Measurements from ENCODE around the gene ZNF574.
"Not testable (repeated sequence)": the region's sequence is repeated elsewhere in the genome, so short reads cannot be mapped to it uniquely, and the experiment has no call there.

DNA sequence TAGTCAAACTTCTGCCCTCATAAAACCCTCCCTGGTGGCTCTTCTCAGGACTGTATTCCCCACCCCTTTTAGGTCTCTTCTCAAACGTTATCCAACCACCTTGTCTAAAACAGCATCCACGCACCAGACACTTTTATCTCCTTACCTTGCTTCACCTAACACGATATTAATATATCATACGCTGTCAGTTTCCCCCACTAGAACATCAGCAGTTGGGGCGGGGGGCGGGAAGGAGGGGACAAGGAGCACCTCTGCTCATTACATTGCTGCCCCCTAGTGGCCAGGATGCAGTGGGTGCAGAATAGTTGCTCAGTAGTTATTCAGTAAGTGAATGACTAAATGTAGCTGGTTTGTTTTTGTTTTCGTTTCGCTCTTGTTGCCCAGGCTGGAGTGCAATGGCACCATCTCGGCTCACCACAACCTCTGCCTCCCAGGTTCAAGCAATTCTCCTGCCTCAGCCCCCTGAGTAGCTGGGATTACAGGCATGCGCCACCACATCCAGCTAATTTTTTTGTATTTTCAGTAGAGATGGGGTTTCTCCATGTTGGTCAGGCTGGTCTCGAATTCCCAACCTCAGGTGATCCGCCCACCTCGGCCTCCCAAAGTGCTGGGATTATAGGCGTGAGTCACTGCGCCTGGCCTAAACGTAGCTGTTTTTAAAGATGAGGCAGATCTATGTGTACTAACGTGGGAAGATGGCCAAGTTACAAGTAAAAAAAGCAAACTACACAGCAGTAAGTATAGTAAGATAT lies 41.1 kb upstream of the ZNF574 start:
- peak; percentile 55 to 80 for TF ChIP-seq CTCF (IDR thresholded peaks at IDR 0.05)
- not testable (repeated sequence) for TF ChIP-seq POLR2A, EP300 (IDR thresholded peaks at IDR 0.05)
